AG10803 (cell line): ENCODE data around the gene RGS7.

Source experiments
- DNase-seq: peaks from one replicate; pipeline ENCODE4 v3.0.0; 2010; ENCODE audit warnings: low read depth
- H3K4me3 ChIP-seq: 2 replicates; pipeline ENCODE4 v1.5.1; 2011; ENCODE audit warnings: mild to moderate bottlenecking, low read length, control low read depth
- TF ChIP-seq, protein P1 (sequence below): conservative IDR thresholded peaks from 2 replicates; pipeline ENCODE4 v1.5.1; 2011; ENCODE audit warnings: mild to moderate bottlenecking, low read length, control low read depth, inconsistent platforms

Gene RGS7

DNA sequence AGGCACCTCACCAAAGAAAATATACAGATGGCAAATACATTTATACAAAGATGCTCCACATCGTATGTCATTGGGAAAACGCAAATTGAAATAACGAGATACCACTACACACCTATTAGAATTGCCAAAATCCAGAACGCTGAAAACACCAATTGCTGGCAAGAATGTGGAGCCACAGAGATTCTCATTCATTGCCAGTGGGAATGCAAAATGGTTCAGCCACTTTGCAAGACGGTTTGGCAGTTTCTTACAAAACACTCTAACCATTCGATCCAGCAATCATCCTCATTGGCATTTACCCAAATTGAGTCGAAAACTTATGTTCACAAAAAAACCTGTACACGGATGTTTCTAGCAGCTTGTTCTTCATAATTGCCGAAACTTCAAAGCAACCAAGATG lies 521.7 kb downstream of the RGS7 start:
- H3K4me3 ChIP-seq = no peak overlapping the region
- TF ChIP-seq, protein P1, sequence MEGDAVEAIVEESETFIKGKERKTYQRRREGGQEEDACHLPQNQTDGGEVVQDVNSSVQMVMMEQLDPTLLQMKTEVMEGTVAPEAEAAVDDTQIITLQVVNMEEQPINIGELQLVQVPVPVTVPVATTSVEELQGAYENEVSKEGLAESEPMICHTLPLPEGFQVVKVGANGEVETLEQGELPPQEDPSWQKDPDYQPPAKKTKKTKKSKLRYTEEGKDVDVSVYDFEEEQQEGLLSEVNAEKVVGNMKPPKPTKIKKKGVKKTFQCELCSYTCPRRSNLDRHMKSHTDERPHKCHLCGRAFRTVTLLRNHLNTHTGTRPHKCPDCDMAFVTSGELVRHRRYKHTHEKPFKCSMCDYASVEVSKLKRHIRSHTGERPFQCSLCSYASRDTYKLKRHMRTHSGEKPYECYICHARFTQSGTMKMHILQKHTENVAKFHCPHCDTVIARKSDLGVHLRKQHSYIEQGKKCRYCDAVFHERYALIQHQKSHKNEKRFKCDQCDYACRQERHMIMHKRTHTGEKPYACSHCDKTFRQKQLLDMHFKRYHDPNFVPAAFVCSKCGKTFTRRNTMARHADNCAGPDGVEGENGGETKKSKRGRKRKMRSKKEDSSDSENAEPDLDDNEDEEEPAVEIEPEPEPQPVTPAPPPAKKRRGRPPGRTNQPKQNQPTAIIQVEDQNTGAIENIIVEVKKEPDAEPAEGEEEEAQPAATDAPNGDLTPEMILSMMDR = no peak
- no peak for DNase-seq

DNA sequence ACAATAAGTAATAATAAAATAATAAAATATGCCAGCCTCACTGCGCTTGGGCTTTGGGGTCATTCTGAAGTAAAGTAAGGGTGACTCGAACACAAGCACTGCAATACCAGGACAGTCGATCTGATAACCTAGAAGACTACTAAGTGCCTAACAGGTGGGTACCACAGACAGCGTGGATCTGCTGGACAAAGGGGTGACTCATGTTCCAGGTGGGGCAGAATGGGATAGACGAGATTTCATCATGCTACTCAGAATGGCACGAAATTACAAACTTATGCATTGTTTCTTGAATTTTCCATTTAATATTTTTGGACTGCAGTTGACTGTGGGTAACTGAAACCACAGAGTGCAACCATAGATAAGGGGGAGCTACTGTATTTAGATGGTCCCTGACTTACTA lies 523.9 kb downstream of the RGS7 start:
- TF ChIP-seq, protein P1 = no peak
- DNase-seq = no peak
- H3K4me3 ChIP-seq = no peak overlapping the region

DNA sequence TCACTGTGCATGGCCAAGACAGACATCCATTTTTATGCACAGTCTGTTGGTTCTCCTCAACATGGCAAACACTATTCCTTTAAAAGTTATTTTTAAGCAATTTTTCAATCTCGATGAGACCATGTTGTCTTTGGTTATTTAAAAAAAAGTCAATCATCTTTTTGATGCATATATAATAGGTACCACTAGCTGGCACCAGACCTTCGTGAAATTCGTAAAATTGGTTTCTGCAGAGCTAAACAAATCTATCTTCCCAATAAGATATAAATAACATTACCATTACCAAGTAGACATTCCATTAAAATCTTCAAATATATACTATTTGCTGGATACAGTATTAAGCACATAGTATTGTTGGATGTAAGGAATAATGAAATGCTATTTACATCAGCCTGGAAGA lies 525.1 kb downstream of the RGS7 start:
- no peak overlapping the region for H3K4me3 ChIP-seq
- TF ChIP-seq, protein P1 = no peak
- DNase-seq = no peak

DNA sequence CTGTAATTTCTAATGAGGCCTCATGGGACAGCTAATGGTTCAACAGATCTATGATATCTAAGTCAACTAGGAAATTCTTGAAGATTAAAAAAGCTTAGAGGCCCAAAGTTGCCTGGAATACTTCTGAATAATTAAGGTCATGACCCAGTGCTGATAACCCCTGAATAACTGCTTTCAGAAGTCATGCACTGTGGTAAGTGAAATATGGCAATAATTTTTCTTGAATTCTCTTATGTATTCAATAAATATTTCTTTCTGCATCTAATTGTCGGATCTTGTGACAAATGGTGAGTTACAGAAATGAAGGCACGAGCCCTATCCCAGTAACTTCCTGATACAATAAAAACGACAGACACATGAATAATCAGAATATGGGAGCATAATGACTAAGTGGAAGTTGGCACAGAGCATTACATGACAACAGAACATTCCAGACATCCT lies 525.8 kb downstream of the RGS7 start:
- TF ChIP-seq, protein P1 = no peak
- H3K4me3 ChIP-seq = no peak overlapping the region
- peak; percentile 93 for DNase-seq

DNA sequence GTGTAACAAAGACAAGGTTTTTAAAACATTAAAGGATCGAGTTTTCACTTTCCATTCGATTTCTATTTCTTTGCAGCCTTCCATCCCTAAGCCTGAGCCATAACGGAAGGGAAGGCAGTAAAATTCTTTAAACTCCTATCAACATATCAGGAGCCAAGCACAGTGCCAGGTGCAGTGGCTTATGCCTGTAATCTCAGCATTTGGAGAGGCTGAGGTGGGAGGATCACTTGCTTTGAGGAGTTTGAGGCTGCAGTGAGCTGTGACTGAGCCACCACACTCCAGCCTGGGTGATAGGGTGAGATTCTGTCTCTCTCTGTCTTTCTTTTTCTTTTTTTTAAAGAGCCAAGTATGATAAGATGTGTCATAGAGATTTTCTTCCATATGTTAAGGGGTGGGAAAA lies 527.5 kb downstream of the RGS7 start:
- no peak for DNase-seq
- TF ChIP-seq, protein P1 = no peak
- H3K4me3 ChIP-seq = no peak overlapping the region

DNA sequence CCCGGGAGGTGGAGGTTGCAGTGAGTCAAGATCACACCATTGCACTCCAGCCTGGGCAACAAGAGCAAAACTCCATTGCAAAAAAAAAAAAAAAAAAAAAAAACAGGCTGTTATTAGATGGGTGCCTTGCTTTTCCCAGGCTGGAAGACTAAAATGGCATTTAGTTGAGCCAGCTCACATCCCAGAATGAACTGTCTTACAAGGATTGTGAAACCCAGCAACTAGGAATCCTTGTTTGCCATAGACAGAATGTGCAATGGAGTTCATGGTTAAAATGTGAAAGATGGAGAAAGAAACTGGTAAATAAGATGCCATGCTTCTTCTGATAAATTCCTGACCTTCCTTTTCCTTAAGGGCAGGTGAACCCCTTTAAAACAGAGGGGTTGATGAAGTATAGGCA lies 529.2 kb downstream of the RGS7 start:
- TF ChIP-seq, protein P1 = no peak
- H3K4me3 ChIP-seq = no peak overlapping the region
- DNase-seq = peak; percentile 54

DNA sequence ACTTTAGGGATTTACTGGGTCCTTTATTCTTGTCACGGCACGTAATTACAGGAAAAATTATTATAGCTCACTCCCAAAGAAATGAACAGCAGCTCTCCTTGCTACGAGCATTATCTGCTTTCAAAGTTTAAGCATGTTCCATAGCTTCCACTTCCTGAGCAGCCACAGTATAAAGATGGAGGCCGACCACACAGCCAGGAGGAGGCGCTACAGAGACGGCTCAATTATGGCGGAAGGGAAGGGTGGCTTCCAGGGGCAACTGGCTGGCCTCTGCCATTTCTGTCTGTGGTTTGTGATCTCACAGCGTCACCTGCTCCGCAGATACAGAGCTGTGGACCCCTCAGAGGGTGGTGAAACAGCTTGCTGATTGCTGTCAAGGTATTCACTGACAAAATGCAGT lies 532.8 kb downstream of the RGS7 start:
- H3K4me3 ChIP-seq = no peak overlapping the region
- TF ChIP-seq, protein P1 = no peak
- no peak for DNase-seq
